ENCODE results near the gene RET. TPM values are rescaled to one million over a fixed set of nuclear protein-coding genes. Genes with fewer than 3 reads are reported as not detected.
A peak's percentile ranks its signal among the peaks of the same experiment; 100 is the strongest.

RET gene
- total RNA-seq, 3 donors from 2014 or later: 0.13 to 0.41 (median 0.13) TPM

GRCh38 chr10:43074409-43074808 is 2.5 kb upstream of the RET start:
- H3K27me3 Mint-ChIP-seq (ENCODE audit: low read depth): peaks cover 39% of the 10 kb centered on the region
- ATAC-seq: no peak
- no peak for DNase-seq
- H3K4me1 Mint-ChIP-seq (ENCODE audit: low read depth): peaks cover 8% of the 10 kb centered on the region
- H3K4me3 Mint-ChIP-seq: no peak overlapping the region
- H3K36me3 Mint-ChIP-seq (ENCODE audit: insufficient read depth): no peaks in the 10 kb centered on the region
- no peaks in the 10 kb centered on the region for H3K9me3 Mint-ChIP-seq

DNA sequence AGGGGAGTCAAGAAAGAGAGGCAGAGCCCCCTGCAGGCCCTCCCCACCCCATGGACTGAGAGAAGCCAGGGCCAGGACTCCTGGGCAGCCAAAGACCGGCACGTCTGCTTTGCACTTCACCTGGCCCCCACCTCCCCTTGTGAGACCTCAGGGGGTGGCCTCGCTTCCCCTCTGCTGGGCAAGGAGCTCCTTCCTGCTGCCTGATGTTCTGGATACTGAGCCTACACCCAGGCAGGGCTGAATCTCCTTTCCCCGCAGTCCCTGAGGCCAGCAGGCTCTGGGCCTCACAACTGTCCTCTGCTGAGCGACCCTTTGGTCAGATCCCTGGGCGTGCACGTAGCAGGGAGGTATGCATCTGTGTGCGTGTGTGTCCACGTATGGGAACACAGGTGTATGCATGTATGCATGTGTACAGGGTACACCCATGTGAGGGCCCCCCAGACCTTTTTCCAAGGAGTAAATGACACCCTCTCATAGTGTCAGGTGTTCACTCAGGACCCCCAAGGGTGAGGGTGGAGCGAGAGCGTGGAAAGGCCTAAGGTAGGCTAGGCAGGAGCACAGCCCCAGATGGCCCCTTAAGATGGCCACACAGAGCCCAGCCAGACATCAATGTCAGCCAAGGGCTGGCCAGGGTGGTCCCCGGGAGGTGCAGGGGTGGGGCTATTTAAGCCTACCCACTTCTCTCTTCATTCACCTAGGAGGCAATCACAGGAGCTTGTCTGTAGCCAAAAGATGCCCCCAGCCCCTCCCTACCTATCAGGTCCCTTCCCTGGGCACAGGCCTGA is 1.9 kb upstream of the RET start:
- DNase-seq (no peak), ATAC-seq (no peak)
- Mint-ChIP-seq H3K4me3 (no peak overlapping the region), H3K36me3 (ENCODE audit: insufficient read depth) (no peaks in the 10 kb centered on the region), H3K27me3 (ENCODE audit: low read depth) (peaks cover 41% of the 10 kb centered on the region), H3K9me3 (no peaks in the 10 kb centered on the region), H3K4me1 (ENCODE audit: low read depth) (peaks cover 8% of the 10 kb centered on the region)

GRCh38 chr10:43075612-43076003 is 1.3 kb upstream of the RET start:
- no peak for ATAC-seq
- H3K27me3 Mint-ChIP-seq (ENCODE audit: low read depth): peaks cover 41% of the 10 kb centered on the region
- no peaks in the 10 kb centered on the region for H3K36me3 Mint-ChIP-seq (ENCODE audit: insufficient read depth)
- DNase-seq: no peak
- no peaks in the 10 kb centered on the region for H3K9me3 Mint-ChIP-seq
- H3K4me3 Mint-ChIP-seq: no peak overlapping the region
- peaks cover 8% of the 10 kb centered on the region for H3K4me1 Mint-ChIP-seq (ENCODE audit: low read depth)

GRCh38 chr10:43076311-43076875 is 476 bp upstream of the RET start:
- H3K36me3 Mint-ChIP-seq (ENCODE audit: insufficient read depth): no peaks in the 10 kb centered on the region

DNA sequence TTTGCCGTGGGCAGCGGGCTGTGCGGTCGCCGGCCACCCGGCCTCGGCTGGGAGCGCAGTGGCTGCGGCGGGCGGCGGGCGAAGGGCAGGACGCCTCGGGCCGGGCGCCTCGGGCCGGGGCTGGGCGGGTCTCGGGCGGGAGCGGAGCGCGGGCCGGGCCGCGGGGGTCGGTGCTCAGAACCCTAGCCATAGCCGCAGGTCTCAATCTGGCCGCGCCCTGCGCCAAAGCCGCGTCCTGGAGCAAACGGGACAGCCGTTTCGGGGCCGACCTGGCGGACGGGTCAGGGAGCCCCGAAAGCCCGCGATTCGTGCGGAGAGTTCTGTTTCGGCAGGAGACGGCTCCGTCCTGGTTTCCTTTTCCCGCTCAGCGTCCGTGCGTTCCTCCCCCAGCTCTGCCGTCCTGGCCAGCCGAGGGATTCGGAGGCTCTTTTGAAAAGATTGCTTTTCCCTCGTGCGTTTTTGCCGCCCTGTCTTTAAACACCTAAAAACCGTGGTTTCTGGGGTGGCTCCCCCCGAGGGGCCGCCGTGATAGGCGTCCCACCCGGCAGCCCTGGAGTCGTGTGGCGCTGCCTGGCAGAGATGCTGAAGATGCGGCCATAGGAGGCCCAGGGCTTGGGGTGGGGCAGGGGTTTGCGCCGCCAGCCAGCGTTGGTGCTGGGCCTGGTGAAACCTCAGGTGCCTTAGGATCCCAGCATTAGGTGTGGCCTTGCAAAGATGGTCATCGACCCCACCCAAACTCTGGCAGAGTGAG is 727 bp downstream of the RET start:
- no peak for ATAC-seq
- Mint-ChIP-seq H3K9me3 (no peaks in the 10 kb centered on the region), H3K27me3 (ENCODE audit: low read depth) (peaks cover 47% of the 10 kb centered on the region), H3K36me3 (ENCODE audit: insufficient read depth) (no peaks in the 10 kb centered on the region), H3K4me3 (peak overlapping the region; percentile 53), H3K4me1 (ENCODE audit: low read depth) (peaks cover 8% of the 10 kb centered on the region)
- DNase-seq: no peak

More at GRCh38 chr10:43076311-43076875, 476 bp upstream of the RET start:
- DNase-seq: no peak
- ATAC-seq: peak; percentile 12 to 35
- H3K4me1 Mint-ChIP-seq (ENCODE audit: low read depth): peaks cover 8% of the 10 kb centered on the region
- no peak overlapping the region for H3K4me3 Mint-ChIP-seq
- no peaks in the 10 kb centered on the region for H3K9me3 Mint-ChIP-seq
- peaks cover 45% of the 10 kb centered on the region for H3K27me3 Mint-ChIP-seq (ENCODE audit: low read depth)

GRCh38 chr10:43078175-43078985 is 1.5 kb downstream of the RET start:
- DNase-seq: no peak
- H3K36me3 Mint-ChIP-seq (ENCODE audit: insufficient read depth): no peaks in the 10 kb centered on the region
- no peaks in the 10 kb centered on the region for H3K9me3 Mint-ChIP-seq
- H3K27me3 Mint-ChIP-seq (ENCODE audit: low read depth): peaks cover 48% of the 10 kb centered on the region
- H3K4me1 Mint-ChIP-seq (ENCODE audit: low read depth): peaks cover 8% of the 10 kb centered on the region
- peak overlapping the region; percentile 37 for H3K4me3 Mint-ChIP-seq
- no peak for ATAC-seq

GRCh38 chr10:43078986-43079273 is 2.1 kb downstream of the RET start:
- no peak overlapping the region for H3K4me3 Mint-ChIP-seq
- peaks cover 8% of the 10 kb centered on the region for H3K4me1 Mint-ChIP-seq (ENCODE audit: low read depth)
- DNase-seq: no peak
- ATAC-seq: no peak
- no peaks in the 10 kb centered on the region for H3K9me3 Mint-ChIP-seq
- H3K27me3 Mint-ChIP-seq (ENCODE audit: low read depth): peaks cover 45% of the 10 kb centered on the region
- no peaks in the 10 kb centered on the region for H3K36me3 Mint-ChIP-seq (ENCODE audit: insufficient read depth)

GRCh38 chr10:43079856-43080255 is 3.0 kb downstream of the RET start:
- DNase-seq (no peak), ATAC-seq (no peak)
- Mint-ChIP-seq H3K9me3 (no peaks in the 10 kb centered on the region), H3K4me3 (no peak overlapping the region), H3K4me1 (ENCODE audit: low read depth) (peaks cover 8% of the 10 kb centered on the region), H3K27me3 (ENCODE audit: low read depth) (peaks cover 43% of the 10 kb centered on the region), H3K36me3 (ENCODE audit: insufficient read depth) (no peaks in the 10 kb centered on the region)

DNA sequence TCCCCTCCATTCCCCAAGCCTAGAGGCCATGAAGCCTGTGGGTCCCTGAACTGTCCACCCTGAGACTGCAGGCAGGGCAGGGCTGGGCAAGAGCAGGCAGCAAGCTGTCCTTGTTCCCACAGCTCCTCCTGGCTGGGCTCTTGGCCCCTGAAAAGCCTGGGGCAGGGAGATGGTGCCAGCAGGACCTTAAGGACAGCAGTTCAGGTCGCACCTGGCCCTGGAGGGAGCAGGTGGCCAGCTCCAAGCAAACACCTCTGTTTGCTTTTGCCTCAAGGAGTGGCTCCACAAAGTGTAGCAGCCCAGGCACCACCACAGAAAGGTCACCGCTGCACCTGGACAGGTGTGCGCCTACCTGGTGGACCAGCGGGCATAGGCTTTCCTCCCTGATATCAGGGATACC is 5.2 kb downstream of the RET start:
- no peak for ATAC-seq

DNA sequence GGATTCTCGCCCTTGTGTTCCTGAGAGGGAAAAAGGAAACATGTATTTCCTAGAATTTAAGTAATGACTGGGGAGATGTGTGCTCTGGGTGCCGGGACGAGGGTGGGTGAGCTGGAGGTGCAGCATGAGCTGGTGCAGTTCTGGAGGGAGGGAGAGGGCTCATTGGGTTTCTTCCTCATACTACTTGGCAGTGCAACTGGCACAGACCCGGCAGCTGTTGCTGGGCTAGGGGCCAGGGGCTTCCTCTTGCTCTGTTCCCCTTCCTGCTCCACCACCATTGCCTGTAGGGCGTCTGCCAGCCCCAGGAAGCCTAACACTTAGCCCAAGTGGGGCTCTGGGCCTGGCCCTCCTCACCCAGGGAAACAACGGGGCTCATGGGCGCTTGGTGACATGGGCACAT is 5.9 kb downstream of the RET start:
- H3K4me1 Mint-ChIP-seq (ENCODE audit: low read depth): peaks cover 2% of the 10 kb centered on the region
- peaks cover 30% of the 10 kb centered on the region for H3K27me3 Mint-ChIP-seq (ENCODE audit: low read depth)
- no peak for DNase-seq
- H3K4me3 Mint-ChIP-seq: no peak overlapping the region
- H3K36me3 Mint-ChIP-seq (ENCODE audit: insufficient read depth): no peaks in the 10 kb centered on the region
- H3K9me3 Mint-ChIP-seq: no peaks in the 10 kb centered on the region
- ATAC-seq: no peak

More for the DNA sequence above, 5.2 kb downstream of the RET start:
- H3K9me3 Mint-ChIP-seq: no peaks in the 10 kb centered on the region
- H3K4me1 Mint-ChIP-seq (ENCODE audit: low read depth): peaks cover 4% of the 10 kb centered on the region
- H3K36me3 Mint-ChIP-seq (ENCODE audit: insufficient read depth): no peaks in the 10 kb centered on the region
- DNase-seq: no peak
- H3K27me3 Mint-ChIP-seq (ENCODE audit: low read depth): peaks cover 34% of the 10 kb centered on the region
- no peak overlapping the region for H3K4me3 Mint-ChIP-seq

GRCh38 chr10:43083764-43084163 is 6.9 kb downstream of the RET start:
- H3K4me1 Mint-ChIP-seq (ENCODE audit: low read depth): no peaks in the 10 kb centered on the region
- no peaks in the 10 kb centered on the region for H3K9me3 Mint-ChIP-seq
- H3K36me3 Mint-ChIP-seq (ENCODE audit: insufficient read depth): no peaks in the 10 kb centered on the region
- ATAC-seq (no peak), DNase-seq (no peak)
- H3K27me3 Mint-ChIP-seq (ENCODE audit: low read depth): peaks cover 20% of the 10 kb centered on the region
- no peak overlapping the region for H3K4me3 Mint-ChIP-seq

DNA sequence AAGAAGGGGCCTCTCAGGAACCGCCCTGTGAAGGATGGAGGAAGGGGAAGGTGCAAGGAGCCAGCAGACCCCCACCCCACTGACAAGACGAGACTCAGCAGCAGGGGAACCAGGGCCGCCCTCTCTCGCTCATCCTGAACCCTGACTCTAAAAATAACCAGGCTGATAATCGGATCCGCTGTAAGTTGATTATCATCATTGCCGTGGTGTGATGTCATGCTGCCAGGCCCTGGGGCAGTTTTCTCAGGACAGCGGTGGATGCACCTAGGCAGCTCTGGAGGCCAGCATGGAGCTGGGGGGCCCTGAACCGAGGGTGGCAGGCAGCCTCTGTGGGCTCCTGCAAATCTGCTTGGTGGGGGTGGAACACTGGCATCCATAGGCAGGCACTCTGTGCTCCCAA is 7.9 kb downstream of the RET start:
- DNase-seq (no peak), ATAC-seq (no peak)
- Mint-ChIP-seq H3K36me3 (ENCODE audit: insufficient read depth) (no peaks in the 10 kb centered on the region), H3K9me3 (no peaks in the 10 kb centered on the region), H3K4me1 (ENCODE audit: low read depth) (no peaks in the 10 kb centered on the region), H3K27me3 (ENCODE audit: low read depth) (peaks cover 19% of the 10 kb centered on the region), H3K4me3 (no peak overlapping the region)

- Mint-ChIP-seq H3K36me3 (ENCODE audit: insufficient read depth) (no peaks in the 10 kb centered on the region), H3K9me3 (no peaks in the 10 kb centered on the region), H3K4me3 (no peak overlapping the region), H3K27me3 (ENCODE audit: low read depth) (peaks cover 17% of the 10 kb centered on the region), H3K4me1 (ENCODE audit: low read depth) (no peaks in the 10 kb centered on the region)
- no peak for ATAC-seq
- DNase-seq: no peak
Measured at GRCh38 chr10:43086321-43086942, 9.6 kb downstream of the RET start.

DNA sequence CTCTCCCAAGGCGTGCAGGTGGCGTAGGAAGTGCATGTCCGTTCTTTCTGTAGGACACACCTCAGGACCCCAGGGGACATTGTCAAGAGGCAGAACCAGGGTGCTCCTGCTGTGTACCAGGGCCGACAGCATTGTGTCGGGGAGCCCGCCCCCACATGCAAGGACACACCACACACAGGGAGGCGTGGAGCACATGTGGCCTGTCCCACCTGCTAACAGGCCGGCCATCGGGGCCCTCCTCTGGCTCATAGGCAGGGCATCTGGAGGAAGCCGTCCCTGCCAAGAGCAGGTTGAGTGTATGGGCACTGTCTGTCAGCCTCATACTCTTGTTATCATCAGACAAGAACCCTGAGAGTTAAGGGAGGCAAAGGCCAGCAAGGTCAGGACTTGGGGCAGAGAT is 12.7 kb downstream of the RET start:
- ATAC-seq: no peak
- Mint-ChIP-seq H3K9me3 (no peaks in the 10 kb centered on the region), H3K4me3 (no peak overlapping the region), H3K36me3 (ENCODE audit: insufficient read depth) (no peaks in the 10 kb centered on the region), H3K27me3 (ENCODE audit: low read depth) (peaks cover 19% of the 10 kb centered on the region), H3K4me1 (ENCODE audit: low read depth) (no peaks in the 10 kb centered on the region)
- no peak for DNase-seq

Data from activated T-cell treated with anti-CD3 and anti-CD28 coated beads, Interleukin-2, amount 50 U/mL, for 4 hours (primary cell).